GM21825 (cell line): Measurements from ENCODE around the gene MYO9B.
"Not testable (repeated sequence)": the region's sequence is repeated elsewhere in the genome, so short reads cannot be mapped to it uniquely, and the experiment has no call there.

Experiments
- ATAC-seq: cut with Tn5 transposase; IDR thresholded peaks from one replicate; pipeline ENCODE4 v1.9.1; 2021; ENCODE audit warnings: mild to moderate bottlenecking, moderate library complexity; ENCODE audit not compliant: unreplicated experiment

The MYO9B gene

GRCh38 chr19:17113127-17113785 lies 37.7 kb downstream of the MYO9B start:
- ATAC-seq, result no peak

GRCh38 chr19:17114414-17114831 lies 38.8 kb downstream of the MYO9B start:
- no peak for ATAC-seq

GRCh38 chr19:17116996-17117702 lies 41.6 kb downstream of the MYO9B start:
- no peak for ATAC-seq

GRCh38 chr19:17118957-17119356 lies 43.4 kb downstream of the MYO9B start:
- ATAC-seq, result no peak

GRCh38 chr19:17121736-17122293 lies 46.2 kb downstream of the MYO9B start:
- no peak for ATAC-seq

GRCh38 chr19:17123041-17123440 lies 47.5 kb downstream of the MYO9B start:
- no peak for ATAC-seq

GRCh38 chr19:17124025-17124424 lies 48.4 kb downstream of the MYO9B start:
- no peak for ATAC-seq

GRCh38 chr19:17125062-17125727 lies 49.6 kb downstream of the MYO9B start:
- peak; percentile 49 for ATAC-seq

- peak; percentile 45 for ATAC-seq
Measured at GRCh38 chr19:17125728-17126677, 50.4 kb downstream of the MYO9B start.

- no peak for ATAC-seq
Measured at GRCh38 chr19:17127671-17128070, 52.1 kb downstream of the MYO9B start.

GRCh38 chr19:17128403-17128802 lies 52.8 kb downstream of the MYO9B start:
- ATAC-seq, result no peak

- no peak for ATAC-seq
Measured at GRCh38 chr19:17128820-17129219, 53.2 kb downstream of the MYO9B start.

GRCh38 chr19:17129377-17129776 lies 53.8 kb downstream of the MYO9B start:
- no peak for ATAC-seq

GRCh38 chr19:17135001-17135853 lies 59.6 kb downstream of the MYO9B start:
- peak; percentile 67 for ATAC-seq

GRCh38 chr19:17136021-17136420 lies 60.4 kb downstream of the MYO9B start:
- ATAC-seq, result peak; percentile 6

GRCh38 chr19:17136617-17137016 lies 61.0 kb downstream of the MYO9B start:
- ATAC-seq, result no peak

GRCh38 chr19:17137417-17137816 lies 61.8 kb downstream of the MYO9B start:
- no peak for ATAC-seq

GRCh38 chr19:17138052-17138846 lies 62.7 kb downstream of the MYO9B start:
- ATAC-seq, result not testable (repeated sequence)
